ENCODE results near the gene NUTM2F.
"Not testable (repeated sequence)": the region's sequence is repeated elsewhere in the genome, so short reads cannot be mapped to it uniquely, and the experiment has no call there.

NUTM2F gene

GRCh38 chr9:94317949-94318657 is 10.3 kb downstream of the NUTM2F start:
- in situ Hi-C loops (cut with HindIII; ENCODE audit: low sequenced_read_pairs) = not testable (repeated sequence)

GRCh38 chr9:94316236-94316635 is 12.2 kb downstream of the NUTM2F start:
- in situ Hi-C loops (cut with HindIII; ENCODE audit: low sequenced_read_pairs) = not testable (repeated sequence)

GRCh38 chr9:94315034-94315984 is 13.1 kb downstream of the NUTM2F start:
- in situ Hi-C loops (cut with HindIII; ENCODE audit: low sequenced_read_pairs) = not testable (repeated sequence)

DNA sequence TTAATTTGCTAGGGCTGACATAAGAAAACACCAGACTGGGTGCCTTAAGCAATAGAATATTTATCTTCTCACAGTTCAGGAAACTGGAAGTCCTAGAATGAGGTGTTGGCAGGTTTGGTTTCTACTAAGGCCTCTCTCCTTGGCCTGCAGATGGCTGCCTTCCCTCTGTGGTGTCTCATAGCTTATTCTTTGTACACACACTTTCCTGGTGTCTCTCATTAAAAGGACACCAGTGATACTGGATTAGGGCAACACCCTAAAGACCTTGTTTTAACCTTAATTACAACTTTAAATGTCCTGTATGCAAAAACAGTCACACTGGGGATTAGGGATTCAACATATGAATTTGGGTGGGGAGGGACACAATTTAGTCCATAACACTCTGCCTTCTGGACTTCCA is 25.1 kb downstream of the NUTM2F start:
- in situ Hi-C loops (cut with HindIII; ENCODE audit: low sequenced_read_pairs) = no loop called here

GRCh38 chr9:94302426-94302825 is 26.0 kb downstream of the NUTM2F start:
- in situ Hi-C loops (cut with HindIII; ENCODE audit: low sequenced_read_pairs) = no loop called here

DNA sequence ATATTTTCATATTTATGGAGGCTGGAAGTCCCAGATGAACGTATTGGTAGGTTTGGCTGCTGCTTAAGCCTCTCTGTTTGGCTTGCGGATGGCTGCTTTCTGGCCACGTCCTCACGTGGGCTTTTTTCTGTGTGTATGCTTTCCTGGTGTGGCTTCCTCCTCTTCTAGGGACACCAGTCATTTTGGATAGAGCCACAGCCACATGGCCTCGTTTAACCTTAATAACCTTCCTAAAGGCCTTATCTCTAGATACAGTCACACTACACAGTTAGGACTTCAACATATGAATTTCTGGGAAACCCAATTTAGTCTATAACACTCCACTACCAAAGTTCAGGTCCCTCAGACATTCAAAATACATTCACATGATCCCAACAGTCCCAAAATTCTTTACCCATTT is 26.9 kb downstream of the NUTM2F start:
- in situ Hi-C loops (cut with HindIII; ENCODE audit: low sequenced_read_pairs) = no loop called here

DNA sequence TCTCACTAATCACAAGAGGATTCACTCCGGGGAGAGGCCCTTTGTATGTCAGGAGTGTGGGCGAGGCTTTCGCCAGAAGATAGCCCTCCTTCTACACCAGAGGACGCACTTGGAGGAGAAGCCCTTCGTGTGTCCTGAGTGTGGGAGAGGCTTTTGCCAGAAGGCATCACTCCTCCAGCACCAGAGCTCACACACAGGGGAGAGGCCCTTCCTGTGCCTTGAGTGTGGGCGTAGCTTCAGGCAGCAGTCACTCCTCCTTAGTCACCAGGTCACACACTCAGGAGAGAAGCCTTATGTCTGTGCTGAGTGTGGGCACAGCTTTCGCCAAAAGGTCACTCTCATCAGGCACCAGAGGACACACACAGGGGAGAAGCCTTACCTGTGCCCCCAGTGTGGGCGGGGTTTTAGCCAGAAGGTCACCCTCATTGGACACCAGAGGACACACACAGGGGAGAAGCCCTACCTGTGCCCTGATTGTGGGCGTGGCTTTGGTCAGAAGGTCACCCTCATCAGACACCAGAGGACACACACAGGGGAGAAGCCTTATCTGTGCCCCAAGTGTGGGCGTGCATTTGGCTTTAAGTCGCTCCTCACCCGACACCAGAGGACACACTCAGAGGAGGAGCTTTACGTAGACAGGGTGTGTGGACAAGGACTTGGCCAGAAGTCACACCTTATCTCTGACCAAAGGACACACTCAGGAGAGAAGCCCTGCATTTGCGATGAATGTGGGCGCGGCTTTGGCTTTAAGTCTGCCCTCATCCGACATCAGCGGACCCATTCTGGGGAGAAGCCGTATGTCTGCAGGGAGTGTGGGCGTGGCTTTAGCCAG is 27.8 kb downstream of the NUTM2F start:
- in situ Hi-C loops (cut with HindIII; ENCODE audit: low sequenced_read_pairs) = no loop called here

- in situ Hi-C loops (cut with HindIII; ENCODE audit: low sequenced_read_pairs) = no loop called here
These were observed 29.4 kb downstream of the NUTM2F start for GRCh38 chr9:94298949-94299599.

DNA sequence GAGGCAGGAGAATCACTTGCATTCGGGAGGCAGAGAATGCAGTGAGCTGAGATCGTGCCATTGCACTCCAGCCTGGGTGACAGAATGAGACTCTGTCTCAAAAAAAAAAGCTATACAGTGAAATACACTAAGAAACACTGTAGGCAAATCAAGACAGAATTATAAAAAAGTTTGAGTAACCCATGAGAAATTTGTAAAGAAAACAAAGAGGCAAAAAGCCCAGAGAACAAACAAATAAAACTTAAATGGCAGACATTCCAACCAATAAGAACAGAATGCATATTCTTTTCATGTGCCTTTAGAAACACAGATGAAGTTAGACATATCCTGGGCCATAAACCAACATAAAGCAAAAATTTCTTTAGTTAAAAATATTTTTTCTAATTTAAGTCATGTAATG is 38.8 kb downstream of the NUTM2F start:
- in situ Hi-C loops (cut with HindIII; ENCODE audit: low sequenced_read_pairs) = no loop called here

- in situ Hi-C loops (cut with HindIII; ENCODE audit: low sequenced_read_pairs) = no loop called here
These were observed 40.4 kb downstream of the NUTM2F start for GRCh38 chr9:94287877-94288513.

- in situ Hi-C loops (cut with HindIII; ENCODE audit: low sequenced_read_pairs) = no loop called here
These were observed 42.3 kb downstream of the NUTM2F start for GRCh38 chr9:94286116-94286515.

GRCh38 chr9:94281101-94281500 is 47.3 kb downstream of the NUTM2F start:
- in situ Hi-C loops (cut with HindIII; ENCODE audit: low sequenced_read_pairs) = no loop called here

DNA sequence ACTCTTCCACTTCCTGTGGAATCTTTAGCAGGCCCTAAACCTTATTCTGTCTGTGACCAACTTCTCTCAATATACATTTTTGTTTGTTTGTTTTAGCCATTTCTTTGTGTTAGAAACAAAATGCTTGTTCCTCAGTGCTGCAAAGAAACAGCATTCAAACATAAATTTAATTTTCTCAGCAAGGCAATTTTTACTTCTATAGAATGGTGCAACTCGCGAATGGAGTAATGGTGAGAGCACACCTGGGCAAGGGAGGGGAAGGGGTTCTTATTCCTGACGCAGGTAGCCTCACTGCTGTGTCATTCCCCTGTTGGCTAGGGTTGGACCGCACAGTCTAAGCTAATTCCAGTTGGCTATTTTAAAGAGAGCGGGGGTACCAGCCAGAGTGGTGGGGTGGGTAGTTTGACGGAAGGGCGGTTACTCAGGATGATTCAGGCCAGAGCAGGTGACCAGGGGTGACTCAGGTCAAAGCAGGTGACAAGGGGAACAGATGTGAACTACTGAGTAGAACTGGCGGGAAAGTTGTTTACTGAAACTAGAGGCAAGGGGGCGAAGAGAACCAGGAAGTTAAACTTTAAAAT is 47.9 kb downstream of the NUTM2F start:
- in situ Hi-C loops (cut with HindIII; ENCODE audit: low sequenced_read_pairs) = no loop called here

GRCh38 chr9:94277885-94278536 is 50.4 kb downstream of the NUTM2F start:
- in situ Hi-C loops (cut with HindIII; ENCODE audit: low sequenced_read_pairs) = no loop called here

GRCh38 chr9:94277029-94277428 is 51.4 kb downstream of the NUTM2F start:
- in situ Hi-C loops (cut with HindIII; ENCODE audit: low sequenced_read_pairs) = not testable (repeated sequence)

GRCh38 chr9:94270009-94270408 is 58.4 kb downstream of the NUTM2F start:
- in situ Hi-C loops (cut with HindIII; ENCODE audit: low sequenced_read_pairs) = no loop called here

DNA sequence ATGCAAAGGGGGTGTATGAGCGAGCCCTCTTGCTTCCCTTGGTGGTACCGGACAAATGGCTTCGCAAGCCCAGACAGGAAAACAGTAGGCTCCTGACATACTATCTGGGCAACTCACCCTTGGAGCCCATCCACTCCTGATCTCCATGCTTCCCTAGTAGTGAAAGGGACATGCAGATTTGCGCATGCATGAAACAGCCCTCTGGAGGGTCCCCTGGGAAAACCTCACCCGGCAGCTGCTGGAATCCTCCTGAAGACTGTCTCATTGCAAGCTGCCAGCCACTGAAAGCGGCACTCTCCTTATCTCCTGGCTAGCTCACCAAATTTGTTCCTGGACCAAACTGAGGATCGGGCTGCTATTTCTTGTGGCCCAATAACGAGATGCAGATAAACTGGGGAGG is 59.2 kb downstream of the NUTM2F start:
- in situ Hi-C loops (cut with HindIII; ENCODE audit: low sequenced_read_pairs) = no loop called here

All from endothelial cell of hepatic sinusoid (primary cell).